ENCODE results near the gene ADM.

ADM gene

DNA sequence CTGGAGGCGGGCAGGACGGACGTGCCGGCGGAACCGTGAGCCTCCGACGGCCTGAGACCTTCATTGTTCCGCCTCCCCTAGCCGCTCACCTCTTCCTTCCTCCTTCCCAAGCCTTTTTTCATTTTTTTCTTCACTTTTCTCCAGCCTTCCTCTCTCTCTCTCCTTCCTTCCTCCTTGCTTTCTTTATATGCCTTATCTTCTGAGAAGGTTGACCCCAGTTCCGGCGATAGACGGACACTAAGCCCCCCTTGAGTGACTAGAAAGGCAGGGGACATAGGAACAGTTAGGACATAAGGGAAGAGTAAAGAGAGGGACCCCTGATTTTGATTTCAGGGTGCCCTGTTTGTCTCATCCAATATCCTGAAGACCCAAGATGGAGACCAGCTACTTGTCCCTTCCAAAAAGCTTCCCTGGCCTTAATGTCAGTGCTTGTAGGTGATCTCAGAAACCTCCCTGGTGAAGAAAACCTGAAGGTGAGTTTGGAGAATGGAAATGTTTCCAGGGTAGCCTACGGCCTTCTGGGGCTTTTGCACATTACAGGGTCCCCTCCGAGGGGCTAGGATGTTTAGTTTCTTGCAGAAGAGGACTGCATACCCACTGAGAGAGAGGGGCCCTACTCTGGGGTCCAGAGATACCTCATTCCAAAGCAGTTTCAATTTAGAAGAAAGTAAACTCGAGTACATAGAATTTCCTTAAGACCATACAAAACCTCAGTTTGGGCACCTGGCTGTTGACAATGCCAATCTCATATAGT, 3.5 kb downstream of the ADM start:
- in situ Hi-C loops (cut with MboI; ENCODE audit: low sequenced_read_pairs): loop anchor here (25.0 kb wide), 1 partner anchor 546 kb away; no protein-coding TSS in a partner anchor

DNA sequence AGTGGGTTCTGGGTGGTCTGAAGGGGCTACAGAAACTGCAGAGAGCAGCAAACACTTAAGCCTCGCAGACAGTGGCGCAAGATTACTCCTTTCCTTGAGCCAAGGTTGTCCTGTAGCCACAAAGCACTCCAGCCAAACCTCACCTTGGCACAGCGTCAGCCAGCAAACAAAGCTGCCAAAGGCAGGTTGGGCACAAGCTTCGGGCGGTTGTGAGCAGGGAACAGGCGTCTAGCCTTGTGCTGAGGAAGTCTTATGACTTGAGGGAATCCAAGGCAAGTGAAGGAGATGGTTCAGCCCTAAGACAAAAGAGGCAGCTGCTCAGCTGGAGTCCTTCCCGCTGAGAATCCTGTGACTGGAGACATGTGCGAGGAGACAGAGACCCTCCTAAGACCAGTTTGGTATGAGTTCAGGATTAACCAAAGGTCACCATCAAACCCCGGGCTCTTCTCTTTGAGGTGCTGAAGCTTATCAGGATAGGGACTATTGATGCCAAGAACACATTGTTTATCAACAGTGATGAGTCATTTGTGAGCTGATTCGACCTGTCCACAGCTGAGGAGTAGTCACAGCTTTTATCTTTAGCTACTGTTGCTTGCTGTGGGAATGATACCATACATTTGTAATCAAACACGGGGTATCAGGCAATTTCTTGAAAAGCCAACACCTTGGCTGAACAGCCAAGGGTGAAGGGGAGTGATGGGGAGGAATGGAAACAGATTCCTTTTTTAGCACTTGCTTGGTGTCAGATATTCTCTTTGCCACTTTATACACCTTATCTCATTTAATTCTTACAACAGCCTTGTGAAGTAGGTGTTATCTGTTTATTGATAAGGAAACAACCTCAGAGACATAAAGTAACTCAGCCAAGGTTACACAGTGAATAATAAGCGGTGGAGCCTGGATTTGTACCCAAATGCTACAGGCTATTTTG, 4.6 kb downstream of the ADM start:
- in situ Hi-C loops (cut with MboI; ENCODE audit: low sequenced_read_pairs): loop anchor here (25.0 kb wide), 1 partner anchor 547 kb away; no protein-coding TSS in a partner anchor

DNA sequence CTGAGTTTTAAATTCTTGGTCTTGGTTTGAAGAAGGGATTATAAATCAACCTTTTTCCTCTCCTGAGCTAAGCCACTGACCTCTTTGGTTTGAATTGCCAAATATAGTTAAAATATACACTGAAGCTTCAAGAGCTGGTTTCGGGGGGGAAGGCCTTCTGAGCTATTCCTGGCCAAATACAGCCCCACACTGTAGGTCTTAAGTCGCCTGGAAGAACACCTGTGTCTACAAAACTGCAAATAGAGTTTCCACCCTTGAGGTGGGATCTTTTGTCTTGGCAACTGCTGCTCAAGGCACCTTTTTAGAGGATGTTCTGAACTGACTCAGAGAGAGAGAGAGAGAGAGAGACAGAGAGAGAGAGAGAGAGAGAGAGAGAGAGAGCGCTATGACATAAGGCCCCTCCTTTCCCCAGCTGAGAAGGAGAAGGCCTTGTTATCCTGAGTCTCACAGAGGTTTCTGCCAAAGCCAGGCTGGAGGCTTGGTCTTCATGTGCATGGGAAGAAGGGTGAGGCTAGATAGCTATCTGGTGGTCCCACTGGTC, 5.5 kb downstream of the ADM start:
- in situ Hi-C loops (cut with MboI; ENCODE audit: low sequenced_read_pairs): loop anchor here (25.0 kb wide), 1 partner anchor 548 kb away; no protein-coding TSS in a partner anchor

DNA sequence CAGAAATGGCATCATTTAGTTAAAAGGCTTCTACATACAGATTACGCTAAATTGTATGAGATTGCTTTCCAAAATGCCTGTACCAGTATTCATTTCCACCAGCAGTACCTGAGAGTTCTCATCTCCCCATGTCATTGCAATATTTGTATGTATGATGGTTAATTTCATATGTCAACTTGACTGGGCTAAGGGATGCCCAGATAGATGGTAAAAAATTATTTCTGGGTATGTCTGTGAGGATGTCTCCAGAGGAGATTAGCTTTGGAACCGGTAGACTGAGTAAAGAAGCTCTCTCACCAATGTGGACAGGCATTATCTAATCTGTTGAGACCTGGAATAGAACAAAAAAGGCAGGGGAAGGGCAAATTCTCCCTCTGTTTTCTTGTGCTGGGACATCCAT, 6.9 kb downstream of the ADM start:
- in situ Hi-C loops (cut with MboI; ENCODE audit: low sequenced_read_pairs): loop anchor here (25.0 kb wide), 1 partner anchor 550 kb away; no protein-coding TSS in a partner anchor

DNA sequence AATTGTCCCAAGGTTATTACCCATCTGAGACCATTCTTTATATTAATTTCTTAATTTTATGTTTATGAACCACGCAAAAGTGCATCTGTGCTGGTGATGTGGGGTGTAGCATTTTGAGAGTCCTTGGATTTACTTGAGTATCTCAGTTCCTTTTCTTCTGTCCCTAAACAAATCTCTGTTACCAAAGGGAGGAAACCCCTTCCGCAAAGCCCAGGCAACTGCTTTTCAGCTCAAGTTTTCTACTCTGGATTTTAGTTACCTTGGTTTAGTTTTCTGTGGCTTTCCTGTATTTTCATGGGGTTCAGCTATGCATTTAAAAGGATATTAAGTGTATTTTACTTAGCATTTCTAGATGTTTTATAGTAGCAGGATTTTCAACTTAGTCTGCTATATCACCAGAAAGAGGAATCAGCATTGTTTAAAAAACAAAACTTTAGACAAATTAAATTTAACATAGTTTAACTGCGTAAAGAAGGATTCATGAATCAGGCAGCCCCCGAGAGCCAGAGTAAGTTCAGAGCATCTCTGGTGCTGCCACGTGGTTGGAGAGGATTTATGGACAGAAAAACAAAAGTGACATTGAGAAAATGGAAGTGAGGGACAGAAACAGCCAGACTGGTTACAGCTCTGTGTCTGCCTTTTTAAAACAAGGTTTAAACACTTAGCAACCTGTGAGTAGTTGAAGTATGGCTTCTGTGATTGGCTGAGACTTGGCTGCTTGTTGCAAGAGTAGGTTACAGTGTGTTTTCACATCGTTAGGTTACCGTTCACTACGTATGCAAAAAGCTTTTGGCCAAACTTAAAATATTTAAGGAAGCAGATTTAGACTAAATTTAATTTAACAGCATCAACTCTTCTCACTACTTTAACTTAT, 9.6 kb downstream of the ADM start:
- in situ Hi-C loops (cut with MboI; ENCODE audit: low sequenced_read_pairs): loop anchor here (25.0 kb wide), 1 partner anchor 552 kb away; no protein-coding TSS in a partner anchor

DNA sequence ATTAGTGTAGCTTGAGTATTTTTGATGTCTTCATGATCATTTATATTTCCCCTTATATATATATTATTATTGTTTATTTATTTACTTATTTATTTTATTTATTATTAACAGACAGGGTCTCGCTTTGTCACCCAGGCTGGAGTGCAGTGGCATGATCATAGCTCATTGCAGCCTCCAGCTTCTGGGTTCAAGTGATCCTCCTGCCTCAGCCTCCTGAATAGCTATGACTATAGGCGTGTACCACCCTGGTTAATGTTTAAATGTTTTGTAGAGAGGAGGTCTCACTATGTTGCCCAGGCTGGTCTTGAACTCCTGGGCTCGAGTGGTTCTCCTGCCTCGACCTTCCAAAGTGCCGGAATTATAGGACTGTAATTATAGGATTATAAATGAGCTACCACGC, 10.2 kb downstream of the ADM start:
- in situ Hi-C loops (cut with MboI; ENCODE audit: low sequenced_read_pairs): loop anchor here (25.0 kb wide), 1 partner anchor 553 kb away; no protein-coding TSS in a partner anchor

DNA sequence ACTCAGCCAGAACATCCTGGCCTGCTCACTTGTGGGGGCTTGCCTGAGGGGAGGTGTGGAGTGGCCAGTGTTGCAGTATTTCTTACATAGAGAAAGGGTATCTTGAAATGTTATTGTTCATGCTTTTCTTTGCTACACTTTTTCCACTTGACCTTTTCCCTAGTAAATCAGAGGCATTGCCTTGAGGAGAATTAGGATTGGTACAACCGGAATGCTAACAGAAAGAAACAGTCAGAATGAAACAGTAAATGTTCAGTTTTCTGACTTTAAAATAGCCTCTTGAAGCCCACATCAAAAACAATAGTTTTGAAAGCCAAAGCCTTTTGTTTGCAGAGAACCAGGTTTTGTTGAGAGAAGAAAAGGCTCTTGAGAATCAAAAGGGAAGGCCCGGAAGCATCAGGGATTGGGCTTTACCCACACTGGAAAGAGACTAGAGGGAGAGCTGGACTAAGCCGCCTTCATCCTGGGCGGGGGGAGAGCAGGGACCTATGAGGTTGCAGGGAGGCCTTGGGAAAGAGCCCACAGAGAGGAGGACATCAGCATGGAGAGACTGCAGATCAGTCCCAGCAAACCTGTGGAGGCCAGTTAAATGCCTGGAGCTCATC, 12.4 kb downstream of the ADM start:
- in situ Hi-C loops (cut with MboI; ENCODE audit: low sequenced_read_pairs): loop anchor here (25.0 kb wide), 1 partner anchor 555 kb away; no protein-coding TSS in a partner anchor

DNA sequence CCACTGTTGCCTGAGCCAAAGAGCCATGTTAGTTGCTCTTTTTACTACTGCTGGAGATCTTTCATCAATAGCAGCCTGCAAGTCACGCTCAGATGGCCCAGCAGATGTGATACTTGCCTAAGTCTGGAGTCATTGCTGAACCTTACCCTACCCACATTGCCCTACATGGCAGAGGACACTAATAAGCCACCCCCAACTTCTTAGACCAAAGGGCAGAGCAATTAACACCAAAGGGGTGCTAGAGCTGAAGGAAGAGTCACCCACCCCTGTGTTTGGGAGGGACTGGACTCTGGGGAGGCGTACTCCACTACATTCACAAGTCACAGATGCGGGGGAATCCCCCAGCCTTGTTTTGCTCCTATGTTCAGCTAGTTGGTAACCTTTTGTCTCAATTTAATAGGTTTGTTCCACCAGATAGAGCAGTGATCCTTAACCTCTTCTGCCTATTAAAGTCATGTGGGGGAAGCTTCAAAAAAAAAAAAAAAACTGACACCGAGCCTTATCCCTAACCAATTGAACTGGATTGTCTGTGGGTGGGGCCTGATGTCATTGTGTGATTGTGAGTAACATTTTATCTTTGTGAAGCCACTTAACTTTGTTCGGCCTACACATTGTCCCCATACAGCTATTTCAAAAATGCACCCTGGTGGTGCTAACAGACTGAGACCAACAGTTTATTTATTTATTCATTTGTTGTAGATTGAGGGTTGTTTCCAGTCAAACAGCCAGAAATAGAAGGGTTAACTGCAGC, 13.1 kb downstream of the ADM start:
- in situ Hi-C loops (cut with MboI; ENCODE audit: low sequenced_read_pairs): loop anchor here (25.0 kb wide), 1 partner anchor 556 kb away; no protein-coding TSS in a partner anchor

DNA sequence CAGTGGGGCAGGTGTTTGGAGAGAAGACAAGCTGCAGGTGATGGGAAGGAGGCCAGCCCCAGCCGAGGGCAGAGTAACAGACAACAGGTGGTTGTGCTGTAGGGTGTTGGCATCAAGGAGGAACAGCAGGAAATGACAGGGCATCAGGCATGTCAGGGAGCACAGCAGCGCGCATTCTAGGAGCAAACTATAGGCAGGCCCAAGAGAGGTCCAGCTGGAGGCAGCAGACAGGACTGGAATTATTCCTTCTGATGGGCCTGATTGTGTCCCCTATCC, 13.6 kb downstream of the ADM start:
- in situ Hi-C loops (cut with MboI; ENCODE audit: low sequenced_read_pairs): loop anchor here (25.0 kb wide), 1 partner anchor 556 kb away; no protein-coding TSS in a partner anchor

DNA sequence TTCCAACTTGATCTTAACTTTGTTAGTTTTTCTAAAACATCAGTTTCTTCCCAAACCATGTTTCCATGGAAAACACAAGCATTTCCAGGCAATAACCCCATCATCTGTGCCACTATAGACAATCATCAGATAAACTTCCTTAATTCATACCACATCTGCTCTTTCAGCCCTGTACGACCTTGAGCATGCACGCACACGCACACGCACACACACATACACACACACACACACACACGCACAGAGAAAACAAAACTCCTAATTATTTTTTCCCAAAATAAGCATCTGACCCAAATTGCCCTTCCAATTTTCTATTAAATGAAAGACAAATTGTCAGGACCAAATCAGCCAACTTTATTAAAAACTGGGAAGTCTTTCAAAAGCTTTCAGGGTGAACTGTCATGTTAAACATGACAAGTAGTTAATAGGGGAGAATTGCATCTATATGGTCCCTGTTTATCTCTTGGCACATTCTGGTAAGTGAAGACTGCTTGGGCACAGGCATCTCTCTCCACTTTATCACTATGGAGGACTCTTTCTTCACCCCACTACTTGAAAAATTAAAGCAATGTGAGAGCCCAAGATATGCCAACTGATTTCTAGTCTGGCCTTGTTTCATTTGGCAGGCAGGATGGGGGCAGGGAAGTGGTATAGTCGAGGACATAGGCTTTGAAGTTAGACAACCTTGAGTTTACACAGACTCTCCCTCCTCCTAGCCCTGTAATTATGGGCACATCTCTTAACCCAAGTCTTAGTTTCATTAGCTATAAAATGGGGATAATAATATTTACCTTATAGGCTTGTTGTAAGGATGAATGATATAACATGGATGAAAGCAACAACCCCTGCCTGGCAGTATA, 15.1 kb downstream of the ADM start:
- in situ Hi-C loops (cut with MboI; ENCODE audit: low sequenced_read_pairs): loop anchor here (25.0 kb wide), 1 partner anchor 558 kb away; no protein-coding TSS in a partner anchor

DNA sequence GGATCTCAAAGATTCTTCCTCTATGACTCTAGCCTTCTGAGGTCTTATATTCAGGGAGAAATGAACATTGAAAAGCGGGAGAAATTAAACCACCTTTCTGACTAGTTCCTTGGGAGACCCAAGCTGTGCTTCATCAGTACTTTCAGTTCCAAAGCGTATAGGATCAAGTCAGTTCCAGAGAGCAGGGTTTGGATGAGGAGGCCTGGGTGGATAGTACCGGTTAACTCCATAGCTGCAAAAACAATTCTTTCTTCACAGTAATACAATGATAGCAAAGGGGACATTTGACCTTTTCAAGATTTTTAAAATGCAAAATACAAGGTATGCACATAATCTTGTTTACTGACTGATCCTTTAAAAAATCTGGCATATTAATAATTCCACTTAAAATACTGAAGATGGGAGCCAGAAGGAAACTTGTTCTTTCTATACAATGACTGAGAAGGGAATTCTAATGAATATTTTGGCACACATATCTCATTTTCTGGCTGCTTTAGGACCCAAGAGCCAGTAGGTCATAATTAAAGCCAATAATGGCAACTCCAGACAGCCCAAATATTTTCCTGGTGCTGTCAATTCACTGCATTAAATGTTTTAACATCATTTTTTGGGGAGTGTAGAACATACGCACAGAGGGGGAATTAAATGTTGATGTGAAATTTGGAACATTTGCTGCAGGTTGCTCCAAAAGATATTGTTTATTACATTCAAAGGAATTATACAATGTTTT, 16.0 kb downstream of the ADM start:
- in situ Hi-C loops (cut with MboI; ENCODE audit: low sequenced_read_pairs): loop anchor here (25.0 kb wide), 1 partner anchor 559 kb away; no protein-coding TSS in a partner anchor

DNA sequence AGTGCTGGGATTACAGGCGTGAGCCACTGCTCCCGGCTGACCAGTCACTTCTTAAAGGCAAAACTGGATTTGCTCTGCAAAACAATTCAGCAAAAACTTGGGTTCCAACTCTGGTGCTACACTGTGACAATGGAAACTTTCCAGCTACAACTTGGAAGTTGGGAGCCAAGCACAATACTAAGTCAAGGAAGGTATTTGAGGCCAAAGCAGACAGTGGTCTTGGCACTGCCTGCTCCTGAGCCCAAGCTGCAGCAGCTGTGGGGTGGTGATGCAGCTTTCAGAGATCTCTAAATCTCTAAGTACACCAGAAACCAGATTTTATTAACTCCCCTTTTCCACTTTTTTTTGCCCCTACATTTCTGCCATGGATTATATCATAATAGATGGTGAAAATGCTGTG, 17.5 kb downstream of the ADM start:
- in situ Hi-C loops (cut with MboI; ENCODE audit: low sequenced_read_pairs): loop anchor here (25.0 kb wide), 1 partner anchor 560 kb away; no protein-coding TSS in a partner anchor

DNA sequence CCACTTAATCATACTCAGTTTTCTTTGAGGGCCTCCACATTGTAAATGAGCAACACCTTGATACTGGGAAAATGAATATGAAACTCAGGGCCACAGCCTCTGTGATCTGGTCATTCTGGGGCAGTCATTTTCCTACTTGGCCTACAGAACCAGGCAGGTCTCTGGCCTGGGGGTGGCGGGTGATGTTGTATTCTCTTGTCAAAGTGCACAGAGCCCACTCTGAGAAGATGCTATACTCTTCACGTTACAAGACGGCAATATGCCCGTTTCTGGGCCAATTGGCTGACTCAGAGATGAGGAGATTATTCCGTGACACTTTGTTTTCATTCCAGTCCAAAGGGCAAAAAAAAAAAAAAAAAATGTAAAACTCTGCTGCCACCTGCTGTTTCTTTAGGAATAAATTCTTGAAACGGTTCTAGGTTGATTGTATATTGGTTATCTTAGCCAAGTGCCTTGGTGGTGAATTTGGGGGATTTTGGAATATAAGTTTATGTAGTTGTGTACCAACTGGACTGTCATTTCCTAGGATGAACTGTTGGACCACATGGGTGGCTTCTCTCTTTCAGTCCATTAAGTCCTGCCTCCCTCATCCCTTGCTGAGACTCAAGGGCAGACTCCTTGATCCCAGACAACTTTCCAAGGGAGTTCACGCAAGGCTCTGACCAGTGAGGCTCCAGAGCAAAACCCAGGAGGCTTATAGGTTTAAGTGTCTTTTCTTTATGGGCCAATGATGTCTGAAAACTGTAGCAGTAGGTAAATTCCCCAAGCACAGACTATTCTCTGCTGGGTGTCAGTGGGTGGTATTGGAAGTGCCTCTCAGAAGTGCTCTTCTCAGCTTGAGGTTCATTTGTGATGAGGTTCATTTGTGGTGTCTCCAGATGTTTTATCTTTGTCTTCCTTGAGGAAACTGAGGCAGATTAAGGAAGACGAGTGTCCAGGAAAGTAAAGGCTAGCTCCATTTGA, 18.2 kb downstream of the ADM start:
- in situ Hi-C loops (cut with MboI; ENCODE audit: low sequenced_read_pairs): loop anchor here (25.0 kb wide), 1 partner anchor 561 kb away; no protein-coding TSS in a partner anchor

DNA sequence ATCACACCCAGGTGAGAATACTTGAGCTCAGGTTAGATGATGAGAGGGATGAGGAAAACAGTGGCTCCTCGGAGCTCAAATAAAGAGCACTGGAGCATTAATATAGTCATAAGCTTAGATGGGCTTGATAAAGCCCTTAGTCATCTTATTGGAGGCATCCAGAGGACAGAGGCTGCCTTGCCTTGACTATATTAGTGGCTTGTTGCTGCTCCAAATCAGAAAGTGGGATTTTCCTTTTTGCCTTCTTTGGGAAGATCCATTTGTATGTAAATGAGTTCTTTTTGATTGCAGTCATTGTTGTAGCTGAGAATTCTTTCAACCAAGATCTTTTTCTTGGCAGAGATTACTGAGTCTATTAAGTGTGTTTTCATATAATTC, 18.9 kb downstream of the ADM start:
- in situ Hi-C loops (cut with MboI; ENCODE audit: low sequenced_read_pairs): loop anchor here (25.0 kb wide), 1 partner anchor 561 kb away; no protein-coding TSS in a partner anchor

DNA sequence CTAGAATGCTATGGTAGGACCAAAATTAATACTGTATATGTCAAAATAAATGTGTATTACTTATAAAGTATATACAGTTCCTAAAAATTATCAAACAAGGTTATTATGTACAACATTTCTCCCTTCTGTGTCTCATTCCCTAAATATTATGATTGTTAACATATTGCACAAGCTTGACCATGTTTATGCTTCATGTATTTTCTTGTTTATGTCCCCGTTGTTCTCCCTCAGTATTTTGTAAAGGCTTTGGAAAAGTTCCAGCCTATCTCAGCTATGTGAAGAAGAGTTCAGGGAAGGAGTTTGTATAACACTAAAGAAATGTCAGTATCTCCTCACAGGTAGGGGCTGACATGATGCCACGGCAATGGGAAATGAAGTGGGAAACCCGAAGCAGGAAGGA, 19.6 kb downstream of the ADM start:
- in situ Hi-C loops (cut with MboI; ENCODE audit: low sequenced_read_pairs): loop anchor here (25.0 kb wide), 1 partner anchor 562 kb away; no protein-coding TSS in a partner anchor
